H1 (cell line): ENCODE data around the gene ENKD1. TPM values are rescaled to one million over a fixed set of nuclear protein-coding genes. Genes with fewer than 3 reads are reported as not detected.

ENCODE experiments used
- CTCF ChIA-PET: fragments of 300-600 bp; sonication (Branson Sonifier 250); formaldehyde crosslinking; loops from one replicate; lab custom pipeline; 2021; ENCODE audit not compliant: partially characterized antibody; lab: Charles Lee
- POLR2A ChIA-PET: fragments of 300-600 bp; sonication (Branson Sonifier 250); formaldehyde crosslinking; loops from one replicate; lab custom pipeline; 2021; ENCODE audit warnings: inconsistent platforms; ENCODE audit not compliant: partially characterized antibody; lab: Charles Lee
- DNase-seq, 2 experiments: peaks; one replicate each; pipeline versions ENCODE4 v3.0.0 to v3.0.0-alpha.2; 2010 to 2022; ENCODE audit warnings: low spot score in 2 of 2, low read depth in 1 of 2, mixed read lengths in 1 of 2
- FAIRE-seq: peaks from 2 replicates; lab custom pipeline; 2011; peaks lifted over from hg19 to GRCh38; lab: Jason Lieb, UNC
- H2AFZ ChIP-seq: 2 replicates; pipeline ENCODE4 v1.8.1; 2012; ENCODE audit warnings: low read length, inconsistent platforms
- H2AK5ac ChIP-seq: 2 replicates; pipeline ENCODE4 v1.6.1; 2013; ENCODE audit warnings: low read depth, low read length
- H2BK120ac ChIP-seq: replicated peaks from 2 replicates; pipeline ENCODE3; 2013; ENCODE audit warnings: low read depth, low read length, inconsistent platforms
- H2BK12ac ChIP-seq: 2 replicates; pipeline ENCODE4 v1.6.1; 2013; ENCODE audit warnings: low read depth, low read length
- H2BK15ac ChIP-seq: 2 replicates; pipeline ENCODE4 v1.6.1; 2013; ENCODE audit warnings: low read length
- H2BK20ac ChIP-seq: 2 replicates; pipeline ENCODE4 v1.6.1; 2013; ENCODE audit warnings: low read length
- H2BK5ac ChIP-seq: 2 replicates; pipeline ENCODE4 v1.6.1; 2013; ENCODE audit warnings: low read depth, low read length
- H3K14ac ChIP-seq: 2 replicates; pipeline ENCODE4 v1.6.1; 2013; ENCODE audit warnings: inconsistent platforms; ENCODE audit not compliant: insufficient read length
- H3K18ac ChIP-seq: 2 replicates; pipeline ENCODE4 v1.6.1; 2013; ENCODE audit warnings: low read length; ENCODE audit errors: extremely low read depth
- H3K23ac ChIP-seq: 2 replicates; pipeline ENCODE4 v1.6.1; 2013; ENCODE audit warnings: inconsistent platforms; ENCODE audit not compliant: insufficient read length
- H3K23me2 ChIP-seq: 2 replicates; pipeline ENCODE4 v1.6.1; 2013; ENCODE audit warnings: low read depth, low read length
- H3K27ac ChIP-seq: 2 replicates; pipeline ENCODE4 v1.6.1; 2011; ENCODE audit warnings: low read depth, low read length, inconsistent platforms
- H3K27me3 ChIP-seq, 4 experiments: replicated peaks in 1 of 4; 1 replicate in 1 of 4; 2 replicates in 3 of 4; pipeline versions ENCODE4 v1.6.1 to v1.8.1; 2011 to 2013; ENCODE audit warnings: low read length in 3 of 4, mild to moderate bottlenecking in 3 of 4, inconsistent platforms in 2 of 4, mixed read lengths in 2 of 4, moderate library complexity in 1 of 4; ENCODE audit not compliant: control insufficient read depth in 3 of 4, insufficient read depth in 3 of 4; ENCODE audit errors: extremely low read depth in 1 of 4
- H3K36me3 ChIP-seq, 4 experiments: 2 replicates each; pipeline versions ENCODE4 v1.6.1 to v1.8.1; 2011 to 2013; ENCODE audit warnings: mild to moderate bottlenecking in 4 of 4, low read length in 3 of 4, moderate library complexity in 2 of 4, control low read depth in 1 of 4, inconsistent platforms in 1 of 4; ENCODE audit not compliant: insufficient read depth in 4 of 4, control insufficient read depth in 2 of 4
- H3K4ac ChIP-seq: replicated peaks from 2 replicates; pipeline ENCODE3; 2013; ENCODE audit warnings: low read length, low read depth, mixed read lengths, inconsistent platforms; ENCODE audit not compliant: insufficient read length
- H3K4me1 ChIP-seq, 4 experiments: replicated peaks in 1 of 4; 1 replicate in 1 of 4; 2 replicates in 3 of 4; pipeline versions ENCODE4 v1.6.1 to v1.8.1; 2011 to 2013; ENCODE audit warnings: low read length in 3 of 4, inconsistent platforms in 2 of 4, mixed read lengths in 1 of 4; ENCODE audit not compliant: insufficient read depth in 4 of 4, control insufficient read depth in 3 of 4
- H3K4me2 ChIP-seq, 2 experiments: 2 replicates each; pipeline versions ENCODE4 v1.6.1 to v1.8.1; 2011 to 2013; ENCODE audit warnings: low read depth in 2 of 2, low read length in 2 of 2, control low read depth in 1 of 2, inconsistent platforms in 1 of 2, mild to moderate bottlenecking in 1 of 2; ENCODE audit not compliant: insufficient read depth in 1 of 2
- H3K4me3 ChIP-seq, 4 experiments: fragments of 200-600, 300-600 bp in 1 of 4; sonication (generic), shearing (Covaris generic), sonication (Bioruptor Twin) in 1 of 4; 2 replicates each; pipeline versions ENCODE4 v1.5.1 to v1.8.1; 2011 to 2016; ENCODE audit warnings: low read length in 4 of 4, low read depth in 3 of 4, control low read depth in 2 of 4, inconsistent platforms in 2 of 4, mild to moderate bottlenecking in 2 of 4, mixed read lengths in 1 of 4, moderate library complexity in 1 of 4; ENCODE audit not compliant: insufficient read depth in 2 of 4; ENCODE audit errors: extremely low read depth in 1 of 4
- H3K56ac ChIP-seq: replicated peaks from 2 replicates; pipeline ENCODE3; 2013; ENCODE audit warnings: low read depth, mild to moderate bottlenecking, mixed read lengths, low read length, inconsistent platforms; ENCODE audit not compliant: insufficient read length
- H3K79me1 ChIP-seq: 2 replicates; pipeline ENCODE4 v1.6.1; 2013; ENCODE audit warnings: low read depth, low read length, control low read depth
- H3K79me2 ChIP-seq, 2 experiments: 2 replicates each; pipeline versions ENCODE4 v1.6.1 to v1.8.1; 2012 to 2013; ENCODE audit warnings: low read length in 2 of 2, mild to moderate bottlenecking in 2 of 2, inconsistent platforms in 1 of 2; ENCODE audit not compliant: insufficient read depth in 2 of 2, control insufficient read depth in 1 of 2
- H3K9ac ChIP-seq, 4 experiments: replicated peaks in 1 of 4; 1 replicate in 1 of 4; 2 replicates in 3 of 4; pipeline versions ENCODE4 v1.6.1 to v1.8.1; 2011 to 2013; ENCODE audit warnings: low read depth in 3 of 4, low read length in 3 of 4, control low read depth in 2 of 4, mild to moderate bottlenecking in 2 of 4, moderate library complexity in 2 of 4, inconsistent platforms in 1 of 4; ENCODE audit errors: extremely low read depth in 1 of 4
- H3K9me3 ChIP-seq, 2 experiments: 2 replicates each; pipeline versions ENCODE4 v1.6.1 to v1.8.1; 2012 to 2013; ENCODE audit warnings: mild to moderate bottlenecking in 2 of 2, moderate library complexity in 2 of 2, control low read depth in 1 of 2, inconsistent platforms in 1 of 2, low read depth in 1 of 2, low read length in 1 of 2, mixed read lengths in 1 of 2; ENCODE audit not compliant: insufficient read depth in 2 of 2
- H4K20me1 ChIP-seq, 2 experiments: replicated peaks in 1 of 2; 2 replicates each; pipeline versions ENCODE3 to v1.8.1; 2011 to 2013; ENCODE audit warnings: inconsistent platforms in 2 of 2, low read length in 2 of 2, mild to moderate bottlenecking in 1 of 2; ENCODE audit not compliant: insufficient read depth in 2 of 2, control insufficient read depth in 1 of 2
- H4K5ac ChIP-seq: 2 replicates; pipeline ENCODE4 v1.6.1; 2013; ENCODE audit warnings: low read length, low read depth, mixed read lengths, inconsistent platforms; ENCODE audit not compliant: insufficient read length
- H4K8ac ChIP-seq: 2 replicates; pipeline ENCODE4 v1.8.0; 2013; ENCODE audit warnings: mild to moderate bottlenecking, moderate library complexity, low read length, inconsistent platforms; ENCODE audit not compliant: insufficient read depth; ENCODE audit errors: extremely low read depth
- H4K91ac ChIP-seq: replicated peaks from 2 replicates; pipeline ENCODE3; 2013; ENCODE audit warnings: low read length, mixed read lengths, inconsistent platforms; ENCODE audit not compliant: insufficient read length
- CHD2 ChIP-seq: IDR thresholded peaks from 2 replicates; pipeline ENCODE4 v1.6.1; 2012; ENCODE audit warnings: low read length, improper control_type of control experiment
- CREB1 ChIP-seq: IDR thresholded peaks from 2 replicates; pipeline ENCODE4 v1.6.1; 2012; ENCODE audit warnings: inconsistent platforms
- CTBP2 ChIP-seq: IDR thresholded peaks from 2 replicates; pipeline ENCODE4 v1.7.0; 2011; ENCODE audit warnings: borderline replicate concordance, mild to moderate bottlenecking, moderate library complexity, mixed read lengths, low read length; ENCODE audit not compliant: insufficient read depth, insufficient read length
- EP300 ChIP-seq, 2 experiments: IDR thresholded peaks; 1 replicate in 1 of 2; 2 replicates in 1 of 2; pipeline ENCODE4 v1.6.1; 2011 to 2012; ENCODE audit warnings: low read depth in 2 of 2, low read length in 2 of 2, mild to moderate bottlenecking in 2 of 2, borderline replicate concordance in 1 of 2, inconsistent platforms in 1 of 2, moderate library complexity in 1 of 2
- EZH2 ChIP-seq: fragments of 200-600 bp; sonication (generic); IDR thresholded peaks from 2 replicates; pipeline ENCODE4 v1.7.1; 2012; ENCODE audit warnings: low read depth, mild to moderate bottlenecking, moderate library complexity, low read length, inconsistent platforms; ENCODE audit not compliant: severe bottlenecking
- HDAC6 ChIP-seq: IDR thresholded peaks from one replicate; pipeline ENCODE4 v1.7.1; 2012; ENCODE audit warnings: low read depth, mild to moderate bottlenecking, inconsistent platforms, low read length, moderate library complexity
- POLR2AphosphoS5 ChIP-seq: IDR thresholded peaks from 2 replicates; pipeline ENCODE4 v1.6.1; 2011; ENCODE audit warnings: low read depth, low read length
- POU5F1 ChIP-seq: IDR thresholded peaks from 2 replicates; pipeline ENCODE4 v1.6.1; 2011; ENCODE audit warnings: low read depth, mild to moderate bottlenecking, low read length, moderate library complexity
- RAD21 ChIP-seq, 2 experiments: IDR thresholded peaks in 1 of 2; conservative IDR thresholded peaks in 1 of 2; 2 replicates each; pipeline ENCODE4 v1.6.1; 2011; ENCODE audit warnings: low read depth in 2 of 2, low read length in 2 of 2, improper control_type of control experiment in 1 of 2, inconsistent platforms in 1 of 2, mild to moderate bottlenecking in 1 of 2, moderate library complexity in 1 of 2
- RBBP5 ChIP-seq: IDR thresholded peaks from 2 replicates; pipeline ENCODE4 v1.7.1; 2012; ENCODE audit warnings: low read depth, mild to moderate bottlenecking, inconsistent platforms, low read length, moderate library complexity, borderline replicate concordance
- SIRT6 ChIP-seq: IDR thresholded peaks from one replicate; pipeline ENCODE4 v1.7.1; 2012; ENCODE audit warnings: low read length, inconsistent platforms
- WGBS, 2 experiments: shearing (Covaris generic) in 1 of 2; methylation state at CpG; one replicate each; pipeline versions ENCODE4 v1.1.6 to v1.1.7; 2013 to 2015; ENCODE audit warnings: low lambda C conversion rate in 2 of 2, mixed read lengths in 2 of 2, inconsistent platforms in 1 of 2, low coverage in 1 of 2, missing lambda C conversion rate in 1 of 2; ENCODE audit not compliant: insufficient replicate concordance in 2 of 2, insufficient coverage in 1 of 2, insufficient read length in 1 of 2; ENCODE audit errors: extremely low coverage in 1 of 2, missing lambda C conversion rate in 1 of 2; 5-methylcytosine and 5-hydroxymethylcytosine counted together
- polyA plus RNA-seq, 7 experiments: library from polyadenylated mRNA; depleted of rRNA in 3 of 7; stranded (reverse) in 5 of 7; unstranded in 2 of 7; fragments of >200 nt in 5 of 7; fragments of 200-250 nt in 2 of 7; gene quantifications; 1 replicate in 5 of 7; 2 replicates in 1 of 7; 4 replicates in 1 of 7; pipeline versions ENCODE4 v1.2.1 to v1.2.3, GENCODE V29; 2011 to 2013; ENCODE audit warnings: missing spikeins in 2 of 7, mixed read lengths in 2 of 7
- total RNA-seq: library from RNA; stranded (reverse); fragmentation: NEBNext Ultra II Directional; extraction: Animal tissue kit (Norgen Biotek cat#: 25700); gene quantifications from 2 replicates; pipeline ENCODE4 v1.2.1, GENCODE V29; 2021

ENKD1 gene
- total and polyA plus RNA-seq, 2 of the 8 experiments (the other 6 are each of a cell fraction or from before 2014, with no cell fraction given): 12.9 to 16.1 TPM

DNA sequence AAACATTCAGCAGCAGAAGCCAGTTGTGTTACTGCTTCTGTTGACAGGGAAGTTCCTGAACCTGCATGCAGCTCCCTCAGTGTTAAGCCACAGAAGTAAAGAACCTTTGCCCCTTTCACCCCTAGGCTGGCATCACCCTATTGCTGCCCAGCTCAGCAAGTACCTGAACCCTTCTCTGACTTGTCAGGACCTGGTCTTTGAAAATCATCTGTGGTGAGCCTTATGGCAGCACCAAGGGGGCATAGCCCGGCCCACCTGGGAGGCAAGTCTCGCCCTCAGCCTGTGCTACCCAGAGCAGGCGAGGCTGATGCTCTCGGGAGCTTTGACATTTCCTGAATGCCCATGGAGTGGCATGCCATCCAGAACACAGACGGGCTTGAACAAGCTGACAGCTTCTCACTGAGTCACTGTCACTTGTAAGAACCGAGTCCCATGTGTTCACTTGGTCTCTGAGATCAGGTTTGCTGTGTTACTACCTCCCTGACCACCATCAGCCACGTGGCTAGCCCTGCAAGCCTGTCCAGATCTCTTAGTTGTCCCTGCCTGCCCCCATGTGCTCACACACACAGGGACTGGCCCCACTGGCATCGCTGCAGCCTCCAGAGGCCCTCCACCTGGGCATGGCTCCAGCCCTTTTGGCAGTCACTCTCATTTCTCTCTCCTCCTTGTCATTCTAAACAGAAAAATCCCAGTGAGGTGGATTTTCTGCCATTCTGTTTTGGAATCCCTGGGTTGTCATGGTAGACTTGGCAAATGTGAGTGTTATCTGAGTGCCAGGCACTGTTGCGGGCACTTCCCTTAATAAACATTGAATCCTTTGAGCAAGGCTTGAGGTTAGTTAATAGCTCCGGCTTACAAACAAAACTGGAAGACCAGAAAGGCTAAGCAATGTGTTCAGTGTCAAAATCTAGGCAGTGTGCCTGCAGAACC is 24.5 kb downstream of the ENKD1 start:
- no peak for FAIRE-seq
- no peak overlapping the region for H2AFZ ChIP-seq
- TF ChIP-seq RBBP5: no peak
- no peak for TF ChIP-seq POU5F1
- no peak for TF ChIP-seq EP300 (IDR thresholded peaks at IDR 0.05; ENCODE audit: borderline replicate concordance in 1 of 2, low read depth in 2 of 2, low read length in 2 of 2)
- TF ChIP-seq CTBP2: no peak
- TF ChIP-seq RAD21 (IDR thresholded peaks at IDR 0.05 in 1 of 2, conservative IDR thresholded peaks at IDR 0.05 in 1 of 2; ENCODE audit: low read depth in 2 of 2, low read length in 2 of 2): no peak
- TF ChIP-seq CHD2: no peak
- TF ChIP-seq CREB1: no peak
- TF ChIP-seq EZH2: no peak
- TF ChIP-seq POLR2AphosphoS5: no peak
- TF ChIP-seq HDAC6: no peak
- no peak for TF ChIP-seq SIRT6

More for the DNA sequence above, 24.5 kb downstream of the ENKD1 start:
- H3K27me3 ChIP-seq: peaks cover 0 to 11% (median 6%) of the 10 kb centered on the region in 4 experiments; a peak in 4 of 7 replicates
- peaks cover 6% of the 10 kb centered on the region; the same call in 1 of the 2 replicates for H3K23me2 ChIP-seq
- no peak overlapping the region for H2AK5ac ChIP-seq
- H3K4ac ChIP-seq: no peak overlapping the region
- no peak overlapping the region for H4K91ac ChIP-seq
- H2BK12ac ChIP-seq: no peak overlapping the region
- H2BK15ac ChIP-seq: no peak overlapping the region
- H3K4me2 ChIP-seq: no peak overlapping the region
- no peaks in the 10 kb centered on the region for H3K79me1 ChIP-seq
- no peak overlapping the region for H3K56ac ChIP-seq
- peaks cover 0 to 9% (median 2%) of the 10 kb centered on the region in 4 experiments; a peak in 5 of 7 replicates for H3K4me1 ChIP-seq
- H2BK20ac ChIP-seq: 0 out of 2 replicates have a peak overlapping the region, but pooled peaks have one; percentile 13
- no peak overlapping the region for H4K5ac ChIP-seq
- H2BK5ac ChIP-seq: no peak overlapping the region
- peaks cover 0 to 1% of the 10 kb centered on the region in 2 experiments for H4K20me1 ChIP-seq
- ChIA-PET POLR2A (interaction anchor here (0.8 to 4.5 kb wide), 11 partner anchors 44 to 203 kb away, joined by 3 to 27 read pairs (median 3); partner anchors contain the start of gene CTCF), CTCF (interaction anchor here (0.6 to 18.0 kb wide), 18 partner anchors 9 to 201 kb away, joined by 3 to 202 read pairs (median 4); partner anchors contain the start of genes ACD, C16orf86, CTCF and ENKD1)
- 81% methylated on average over 10 of the region's 10 CpGs; no CpG with 5 or more reads in 1 of the 2 experiments for WGBS, 2 experiments
- no peaks in the 10 kb centered on the region for H3K9me3 ChIP-seq
- H3K27ac ChIP-seq: no peak overlapping the region
- H3K14ac ChIP-seq: no peak overlapping the region
- H3K23ac ChIP-seq: no peak overlapping the region
- H3K4me3 ChIP-seq: no peak overlapping the region
- no peaks in the 10 kb centered on the region for H3K79me2 ChIP-seq
- H4K8ac ChIP-seq: no peak overlapping the region; the same call in 1 of the 2 replicates
- H3K18ac ChIP-seq: no peak overlapping the region
- no peak for DNase-seq
- peaks cover 4 to 20% (median 12%) of the 10 kb centered on the region in 4 experiments; a peak in 7 of 8 replicates for H3K36me3 ChIP-seq
- H3K9ac ChIP-seq: no peak overlapping the region
- no peak overlapping the region for H2BK120ac ChIP-seq
